Calu3 (cell line): Measurements from ENCODE around the gene TNFRSF12A. TPM values are rescaled to one million over a fixed set of nuclear protein-coding genes. Genes with fewer than 3 reads are reported as not detected.
A peak's percentile ranks its signal among the peaks of the same experiment; 100 is the strongest.
"Not testable (repeated sequence)": the region's sequence is repeated elsewhere in the genome, so short reads cannot be mapped to it uniquely, and the experiment has no call there.

Experiments
- BruUV-seq: library from RNA; stranded (reverse); fragments of 400-500 nt; replicated peaks from 2 replicates; lab custom pipeline; 2021; lab: Mats Ljungman, UMichigan
- CTCF ChIA-PET: fragments of 300-600 bp; sonication (Branson Sonifier 250); formaldehyde crosslinking; loops from one replicate; lab custom pipeline; 2022; ENCODE audit warnings: antibody characterized with exemption; lab: Charles Lee
- DNase-seq: peaks from one replicate; pipeline ENCODE4 v3.0.0; 2022
- H3K27ac Mint-ChIP-seq: one replicate; pipeline ENCODE4 v1.8.0; 2022; ENCODE audit warnings: mixed read lengths; ENCODE audit not compliant: unreplicated experiment
- H3K27me3 Mint-ChIP-seq: one replicate; pipeline ENCODE4 v1.8.0; 2022; ENCODE audit warnings: mixed read lengths; ENCODE audit not compliant: unreplicated experiment
- H3K36me3 Mint-ChIP-seq: one replicate; pipeline ENCODE4 v1.8.0; 2022; ENCODE audit warnings: mild to moderate bottlenecking, moderate library complexity, mixed read lengths; ENCODE audit not compliant: insufficient read depth, unreplicated experiment
- H3K4me1 Mint-ChIP-seq: one replicate; pipeline ENCODE4 v1.8.0; 2022; ENCODE audit warnings: mild to moderate bottlenecking, low read depth, mixed read lengths; ENCODE audit not compliant: unreplicated experiment
- H3K4me3 Mint-ChIP-seq: one replicate; pipeline ENCODE4 v1.8.0; 2022; ENCODE audit warnings: mild to moderate bottlenecking, low read depth, moderate library complexity, mixed read lengths; ENCODE audit not compliant: unreplicated experiment
- H3K9me3 Mint-ChIP-seq: one replicate; pipeline ENCODE4 v1.8.0; 2022; ENCODE audit warnings: low read depth, mixed read lengths; ENCODE audit not compliant: unreplicated experiment
- intact Hi-C: fragments of 100-400 bp; cut with micrococcal nuclease; formaldehyde crosslinking; loops from one replicate; pipeline ENCODE4 v1.10.0; 2022; ENCODE audit not compliant: unreplicated experiment
- total RNA-seq: library from RNA; stranded (reverse); gene quantifications from 2 replicates; pipeline ENCODE4 v1.2.3, GENCODE V29; 2022
- TF ChIP-seq, protein P1 (sequence below): fragments of 200-600 bp; IDR thresholded peaks from one replicate; pipeline ENCODE4 v1.8.0; 2022; ENCODE audit warnings: antibody characterized with exemption; ENCODE audit not compliant: unreplicated experiment

TNFRSF12A gene
- total RNA-seq, 1 experiment from 2014 or later, result 478 TPM

- H3K9me3 Mint-ChIP-seq, result peaks cover 2% of the 10 kb centered on the region
- intact Hi-C loops, result loop anchor here (2.0 kb wide), 1 partner anchor 41 kb away; no protein-coding TSS in a partner anchor
- H3K36me3 Mint-ChIP-seq, result peaks cover 16% of the 10 kb centered on the region
- peak overlapping the region; percentile 77 for H3K27ac Mint-ChIP-seq
- peaks cover 22% of the 10 kb centered on the region for H3K4me1 Mint-ChIP-seq
- peak overlapping the region; percentile 72 for H3K4me3 Mint-ChIP-seq
- CTCF ChIA-PET, result interaction anchor here (1.2 to 1.3 kb wide), 2 partner anchors 12 to 34 kb away, joined by 4 read pairs; no protein-coding TSS in a partner anchor
- no peaks in the 10 kb centered on the region for H3K27me3 Mint-ChIP-seq
- BruUV-seq, result TSS peak; percentile 53
- TF ChIP-seq, protein P1, sequence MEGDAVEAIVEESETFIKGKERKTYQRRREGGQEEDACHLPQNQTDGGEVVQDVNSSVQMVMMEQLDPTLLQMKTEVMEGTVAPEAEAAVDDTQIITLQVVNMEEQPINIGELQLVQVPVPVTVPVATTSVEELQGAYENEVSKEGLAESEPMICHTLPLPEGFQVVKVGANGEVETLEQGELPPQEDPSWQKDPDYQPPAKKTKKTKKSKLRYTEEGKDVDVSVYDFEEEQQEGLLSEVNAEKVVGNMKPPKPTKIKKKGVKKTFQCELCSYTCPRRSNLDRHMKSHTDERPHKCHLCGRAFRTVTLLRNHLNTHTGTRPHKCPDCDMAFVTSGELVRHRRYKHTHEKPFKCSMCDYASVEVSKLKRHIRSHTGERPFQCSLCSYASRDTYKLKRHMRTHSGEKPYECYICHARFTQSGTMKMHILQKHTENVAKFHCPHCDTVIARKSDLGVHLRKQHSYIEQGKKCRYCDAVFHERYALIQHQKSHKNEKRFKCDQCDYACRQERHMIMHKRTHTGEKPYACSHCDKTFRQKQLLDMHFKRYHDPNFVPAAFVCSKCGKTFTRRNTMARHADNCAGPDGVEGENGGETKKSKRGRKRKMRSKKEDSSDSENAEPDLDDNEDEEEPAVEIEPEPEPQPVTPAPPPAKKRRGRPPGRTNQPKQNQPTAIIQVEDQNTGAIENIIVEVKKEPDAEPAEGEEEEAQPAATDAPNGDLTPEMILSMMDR, result no peak
- no peak for DNase-seq
Observed at GRCh38 chr16:3065742-3066439, 45.7 kb downstream of the TNFRSF12A start.

DNA sequence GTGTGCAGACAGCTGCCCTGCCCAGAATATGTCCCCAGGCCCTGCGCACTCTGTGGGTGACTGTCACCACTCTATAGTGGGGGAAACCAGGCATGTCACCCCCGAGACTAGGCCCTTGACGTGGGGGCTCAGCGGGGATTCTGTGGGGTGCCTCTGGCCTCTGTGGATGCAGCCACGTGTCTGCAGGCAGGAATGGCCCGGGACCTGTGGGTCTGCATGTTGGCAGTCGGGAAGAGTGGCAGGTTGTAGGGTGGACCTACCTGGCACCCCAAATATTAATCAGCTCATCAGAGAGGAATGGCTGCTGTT is 46.2 kb downstream of the TNFRSF12A start:
- Mint-ChIP-seq H3K36me3 (peaks cover 16% of the 10 kb centered on the region), H3K27ac (peak overlapping the region; percentile 77), H3K4me3 (peak overlapping the region; percentile 72), H3K27me3 (peaks cover 4% of the 10 kb centered on the region), H3K4me1 (peaks cover 22% of the 10 kb centered on the region), H3K9me3 (peaks cover 2% of the 10 kb centered on the region)
- intact Hi-C loops, result no loop called here
- CTCF ChIA-PET, result interaction anchor here (1.2 kb wide), 1 partner anchor 35 kb away, joined by 4 read pairs; no protein-coding TSS in a partner anchor
- no peak for DNase-seq
- no TSS peak for BruUV-seq
- TF ChIP-seq, protein P1, result no peak

- Mint-ChIP-seq H3K4me1 (peaks cover 22% of the 10 kb centered on the region), H3K36me3 (peaks cover 16% of the 10 kb centered on the region), H3K4me3 (no peak overlapping the region), H3K27ac (no peak overlapping the region), H3K27me3 (peaks cover 22% of the 10 kb centered on the region), H3K9me3 (no peaks in the 10 kb centered on the region)
- CTCF ChIA-PET, result no interaction called here
- no TSS peak for BruUV-seq
- intact Hi-C loops, result no loop called here
- DNase-seq, result no peak
- TF ChIP-seq, protein P1, result no peak
Observed at GRCh38 chr16:3068487-3068886, 48.3 kb downstream of the TNFRSF12A start.

DNA sequence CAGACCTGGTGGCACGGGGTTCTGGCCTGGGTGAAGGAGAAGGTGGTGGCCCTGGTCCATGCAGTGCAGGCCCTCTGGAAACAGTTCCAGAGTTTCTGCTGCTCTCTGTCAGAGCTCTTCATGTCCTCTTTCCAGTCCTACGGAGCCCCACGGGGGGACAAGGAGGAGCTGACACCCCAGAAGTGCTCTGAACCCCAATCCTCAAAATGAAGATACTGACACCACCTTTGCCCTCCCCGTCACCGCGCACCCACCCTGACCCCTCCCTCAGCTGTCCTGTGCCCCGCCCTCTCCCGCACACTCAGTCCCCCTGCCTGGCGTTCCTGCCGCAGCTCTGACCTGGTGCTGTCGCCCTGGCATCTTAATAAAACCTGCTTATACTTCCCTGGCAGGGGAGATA is 49.0 kb downstream of the TNFRSF12A start:
- Mint-ChIP-seq H3K36me3 (peaks cover 16% of the 10 kb centered on the region), H3K4me1 (peaks cover 20% of the 10 kb centered on the region), H3K27me3 (peaks cover 29% of the 10 kb centered on the region)
- DNase-seq, H3K27ac Mint-ChIP-seq, H3K4me3 Mint-ChIP-seq, H3K9me3 Mint-ChIP-seq, CTCF ChIA-PET, intact Hi-C loops: not testable (repeated sequence)
- TSS peak; percentile 11 for BruUV-seq

DNA sequence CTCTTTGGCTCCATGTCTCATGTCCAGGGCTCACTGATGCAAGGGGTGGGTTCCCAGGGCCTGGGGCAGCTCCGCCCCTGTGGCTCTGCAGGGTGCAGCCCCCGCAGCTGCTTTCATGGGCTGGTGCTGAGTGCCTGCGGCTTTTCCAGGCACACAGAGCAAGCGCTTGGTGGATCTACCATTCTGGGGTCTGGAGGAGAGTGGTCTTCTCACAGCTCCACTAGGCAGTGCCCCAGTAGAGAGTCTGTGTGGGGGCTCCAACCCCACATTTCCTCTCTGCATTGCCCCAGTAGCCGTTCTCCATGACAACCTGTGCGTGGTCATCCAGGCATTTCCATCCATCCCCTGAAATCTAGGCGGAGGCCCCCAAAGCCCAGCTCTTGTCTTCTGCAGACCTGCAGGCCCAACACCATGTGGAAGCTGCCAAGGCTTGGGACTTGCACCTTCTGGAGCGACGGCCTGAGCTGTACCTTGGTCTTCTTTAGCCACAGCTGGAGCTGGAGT is 50.5 kb downstream of the TNFRSF12A start:
- Mint-ChIP-seq H3K9me3 (no peaks in the 10 kb centered on the region), H3K36me3 (peaks cover 15% of the 10 kb centered on the region), H3K4me3 (no peak overlapping the region), H3K27me3 (peaks cover 44% of the 10 kb centered on the region), H3K4me1 (peaks cover 5% of the 10 kb centered on the region), H3K27ac (no peak overlapping the region)
- DNase-seq, result no peak
- intact Hi-C loops, result no loop called here
- CTCF ChIA-PET, result no interaction called here
- TF ChIP-seq, protein P1, result no peak
- BruUV-seq, result no TSS peak
